Stimulated activated CD4-positive, alpha-beta T cell treated with anti-CD3 and anti-CD28 coated beads, TNF-alpha, amount 100 ng/mL, for 24 hours (primary cell): ENCODE measurements around the gene PRKAG3.

Experiments used
- DNase-seq, 3 experiments: peaks; one replicate each; pipeline ENCODE4 v3.0.0-alpha.2; 2020; ENCODE audit warnings: low read depth in 3 of 3

Gene PRKAG3

GRCh38 chr2:218831378-218831990, at the start of gene PRKAG3:
TSS of gene PRKAG3 (minus strand) at chr2:218831803.
- no peak for DNase-seq

- DNase-seq = no peak
Measured at GRCh38 chr2:218880859-218881594, 49.4 kb upstream of the PRKAG3 start.

- peak in 2 of 3 experiments; percentile 46 to 69 for DNase-seq
Measured at GRCh38 chr2:218880102-218880858, 48.7 kb upstream of the PRKAG3 start, which contains the start of gene WNT10A. TSS of gene WNT10A (plus strand) at chr2:218880852. CDS start at chr2:218880996, 144 bp downstream.

- no peak for DNase-seq
Measured at GRCh38 chr2:218879776-218880101, 48.1 kb upstream of the PRKAG3 start.

- DNase-seq = no peak
Measured at GRCh38 chr2:218878926-218879761, 47.5 kb upstream of the PRKAG3 start.

- DNase-seq = no peak
Measured at GRCh38 chr2:218878486-218878885, 46.9 kb upstream of the PRKAG3 start.

- no peak for DNase-seq
Measured at GRCh38 chr2:218877891-218878290, 46.3 kb upstream of the PRKAG3 start.

GRCh38 chr2:218877331-218877730, 45.7 kb upstream of the PRKAG3 start:
- DNase-seq = no peak

GRCh38 chr2:218876562-218877219, 45.1 kb upstream of the PRKAG3 start:
- peak; percentile 52 to 71 (median 67) for DNase-seq

GRCh38 chr2:218875692-218876246, 44.2 kb upstream of the PRKAG3 start:
- DNase-seq = no peak

GRCh38 chr2:218873359-218874194, 42.0 kb upstream of the PRKAG3 start:
- DNase-seq = no peak

GRCh38 chr2:218872645-218873358, 41.2 kb upstream of the PRKAG3 start:
- no peak for DNase-seq

- no peak for DNase-seq
Measured at GRCh38 chr2:218871345-218872302, 40.0 kb upstream of the PRKAG3 start.

GRCh38 chr2:218870984-218871344, 39.4 kb upstream of the PRKAG3 start:
- no peak for DNase-seq

GRCh38 chr2:218869064-218869463, 37.5 kb upstream of the PRKAG3 start:
- no peak for DNase-seq

- no peak for DNase-seq
Measured at GRCh38 chr2:218867900-218868299, 36.3 kb upstream of the PRKAG3 start.

- DNase-seq = no peak
Measured at GRCh38 chr2:218865999-218866398, 34.4 kb upstream of the PRKAG3 start.

GRCh38 chr2:218865396-218865795, 33.8 kb upstream of the PRKAG3 start:
- no peak for DNase-seq
